ENCODE measurements around the gene DIPK1C. TPM values are rescaled to one million over a fixed set of nuclear protein-coding genes. Genes with fewer than 3 reads are reported as not detected.

Gene DIPK1C
- total and polyA plus RNA-seq, 2 donors (not counting 1 experiment from before 2014, with no cell fraction given) = not detected

DNA sequence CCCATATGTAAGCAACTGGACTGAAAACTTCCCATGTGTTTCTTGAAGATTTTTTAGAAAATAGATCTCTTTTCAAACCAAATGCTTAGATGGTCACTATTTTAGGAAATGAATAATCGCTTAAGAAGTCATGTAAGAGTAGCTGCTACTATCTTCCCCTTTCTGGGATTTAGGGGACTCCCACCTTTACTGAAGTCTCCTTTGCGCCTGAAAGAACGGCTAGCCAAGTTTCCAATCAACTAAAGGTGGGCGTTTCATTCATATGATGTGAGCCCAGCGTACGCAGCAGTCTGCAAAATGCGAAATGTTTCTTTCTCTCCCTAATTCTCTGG lies 1.1 kb downstream of the DIPK1C start:
- no peaks in the 10 kb centered on the region for H3K9me3 ChIP-seq (ENCODE audit: control extremely low read depth in 1 of 3, control insufficient read depth in 2 of 3, insufficient read depth in 1 of 3, low read length in 2 of 3)
- no peaks in the 10 kb centered on the region for H3K9me3 Mint-ChIP-seq (ENCODE audit: insufficient read depth)
- H3K27me3 ChIP-seq (replicated peaks in 1 of 4; ENCODE audit: control extremely low read depth in 1 of 4, control insufficient read depth in 3 of 4, insufficient read depth in 4 of 4, low read length in 3 of 4) = peaks cover 0 to 52% (median 6%) of the 10 kb centered on the region in 4 experiments
- intact Hi-C loops (cut with micrococcal nuclease) = no loop called here
- POLR2A ChIA-PET = no interaction called here
- H3K4me2 ChIP-seq (replicated peaks; ENCODE audit: low read depth, low read length, poor library complexity, severe bottlenecking) = peak overlapping the region; percentile 47
- no peak overlapping the region for H3K4me3 ChIP-seq (ENCODE audit: control extremely low read depth in 1 of 5, extremely low read depth in 1 of 5, insufficient read depth in 1 of 5, low read depth in 2 of 5, low read length in 4 of 5)
- 4% methylated on average over 6 of the region's 7 CpGs for WGBS (ENCODE audit: insufficient coverage)
- H3K27me3 Mint-ChIP-seq = peaks cover 41% of the 10 kb centered on the region
- no peaks in the 10 kb centered on the region for H4K20me1 ChIP-seq (ENCODE audit: control insufficient read depth, insufficient read depth, low read length, poor library complexity, severe bottlenecking)
- H3K27ac Mint-ChIP-seq = no peak overlapping the region
- H3K27ac ChIP-seq (ENCODE audit: low read length in 2 of 2) = no peak overlapping the region
- CTCF ChIA-PET = no interaction called here
- no peak for DNase-seq
- H3K36me3 ChIP-seq (replicated peaks in 1 of 2; ENCODE audit: control extremely low read depth in 1 of 2, control insufficient read depth in 1 of 2, extremely low read depth in 1 of 2, insufficient read depth in 2 of 2, low read length in 1 of 2) = no peaks in the 10 kb centered on the region
- peaks cover 7 to 9% of the 10 kb centered on the region in 2 donors for H3K4me1 ChIP-seq (ENCODE audit: control insufficient read depth in 2 of 2, insufficient read depth in 2 of 2, low read length in 2 of 2)
- H2AFZ ChIP-seq (ENCODE audit: insufficient read depth, low read depth, low read length, poor library complexity, severe bottlenecking) = no peak overlapping the region
- no peaks in the 10 kb centered on the region for H3K79me2 ChIP-seq (ENCODE audit: control insufficient read depth, insufficient read depth, low read length)
- ATAC-seq (ENCODE audit: low read depth) = no peak
- no peak overlapping the region for H3K9ac ChIP-seq (ENCODE audit: low read length)
- peaks cover 7% of the 10 kb centered on the region for H3K4me1 Mint-ChIP-seq
- no peak overlapping the region for H3K4me3 Mint-ChIP-seq
- TF ChIP-seq, protein P1, sequence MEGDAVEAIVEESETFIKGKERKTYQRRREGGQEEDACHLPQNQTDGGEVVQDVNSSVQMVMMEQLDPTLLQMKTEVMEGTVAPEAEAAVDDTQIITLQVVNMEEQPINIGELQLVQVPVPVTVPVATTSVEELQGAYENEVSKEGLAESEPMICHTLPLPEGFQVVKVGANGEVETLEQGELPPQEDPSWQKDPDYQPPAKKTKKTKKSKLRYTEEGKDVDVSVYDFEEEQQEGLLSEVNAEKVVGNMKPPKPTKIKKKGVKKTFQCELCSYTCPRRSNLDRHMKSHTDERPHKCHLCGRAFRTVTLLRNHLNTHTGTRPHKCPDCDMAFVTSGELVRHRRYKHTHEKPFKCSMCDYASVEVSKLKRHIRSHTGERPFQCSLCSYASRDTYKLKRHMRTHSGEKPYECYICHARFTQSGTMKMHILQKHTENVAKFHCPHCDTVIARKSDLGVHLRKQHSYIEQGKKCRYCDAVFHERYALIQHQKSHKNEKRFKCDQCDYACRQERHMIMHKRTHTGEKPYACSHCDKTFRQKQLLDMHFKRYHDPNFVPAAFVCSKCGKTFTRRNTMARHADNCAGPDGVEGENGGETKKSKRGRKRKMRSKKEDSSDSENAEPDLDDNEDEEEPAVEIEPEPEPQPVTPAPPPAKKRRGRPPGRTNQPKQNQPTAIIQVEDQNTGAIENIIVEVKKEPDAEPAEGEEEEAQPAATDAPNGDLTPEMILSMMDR (IDR thresholded peaks at IDR 0.05) = no peak

DNA sequence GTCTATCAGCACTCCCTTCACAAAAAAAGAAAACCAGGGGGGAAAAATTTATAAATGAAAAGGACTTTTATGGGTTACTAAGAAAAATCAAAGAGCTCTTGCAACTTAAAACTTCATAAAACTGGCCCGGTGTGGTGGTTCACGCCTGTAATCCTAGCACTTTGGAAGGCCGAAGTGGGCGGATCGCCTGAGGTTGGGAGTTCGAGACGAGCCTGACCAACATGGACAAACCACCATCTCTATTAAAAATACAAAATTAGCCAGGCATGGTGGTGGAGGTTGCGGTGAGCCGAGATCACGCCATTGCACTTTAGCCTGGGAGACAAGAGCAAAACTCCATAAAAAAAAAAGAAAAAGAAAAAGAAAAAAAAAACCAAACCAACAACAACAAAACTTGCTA lies 1.7 kb downstream of the DIPK1C start:
- Histone ChIP-seq H3K9ac (ENCODE audit: low read length) (no peak overlapping the region), H4K20me1 (ENCODE audit: control insufficient read depth, insufficient read depth, low read length, poor library complexity, severe bottlenecking) (no peaks in the 10 kb centered on the region), H3K4me2 (replicated peaks; ENCODE audit: low read depth, low read length, poor library complexity, severe bottlenecking) (no peak overlapping the region), H3K4me3 (ENCODE audit: control extremely low read depth in 1 of 5, extremely low read depth in 1 of 5, insufficient read depth in 1 of 5, low read depth in 2 of 5, low read length in 4 of 5) (no peak overlapping the region), H3K79me2 (ENCODE audit: control insufficient read depth, insufficient read depth, low read length) (no peaks in the 10 kb centered on the region), H3K9me3 (ENCODE audit: control extremely low read depth in 1 of 3, control insufficient read depth in 2 of 3, insufficient read depth in 1 of 3, low read length in 2 of 3) (no peaks in the 10 kb centered on the region), H3K36me3 (replicated peaks in 1 of 2; ENCODE audit: control extremely low read depth in 1 of 2, control insufficient read depth in 1 of 2, extremely low read depth in 1 of 2, insufficient read depth in 2 of 2, low read length in 1 of 2) (no peaks in the 10 kb centered on the region), H3K4me1 (ENCODE audit: control insufficient read depth in 2 of 2, insufficient read depth in 2 of 2, low read length in 2 of 2) (peaks cover 7 to 9% of the 10 kb centered on the region in 2 donors), H3K27me3 (replicated peaks in 1 of 4; ENCODE audit: control extremely low read depth in 1 of 4, control insufficient read depth in 3 of 4, insufficient read depth in 4 of 4, low read length in 3 of 4) (peaks cover 0 to 49% (median 6%) of the 10 kb centered on the region in 4 experiments), H3K27ac (ENCODE audit: low read length in 2 of 2) (no peak overlapping the region), H2AFZ (ENCODE audit: insufficient read depth, low read depth, low read length, poor library complexity, severe bottlenecking) (no peak overlapping the region)
- TF ChIP-seq EZH2 (IDR thresholded peaks at IDR 0.05; ENCODE audit: borderline replicate concordance, insufficient read depth, low read depth, low read length, poor library complexity, severe bottlenecking) = no peak
- TF ChIP-seq, protein P1 (IDR thresholded peaks at IDR 0.05) = no peak
- Mint-ChIP-seq H3K9me3 (ENCODE audit: insufficient read depth) (no peaks in the 10 kb centered on the region), H3K27ac (no peak overlapping the region), H3K4me3 (no peak overlapping the region), H3K4me1 (peaks cover 7% of the 10 kb centered on the region), H3K27me3 (peaks cover 41% of the 10 kb centered on the region)
- 80% methylated on average over 1 of the region's 10 CpGs for WGBS (ENCODE audit: insufficient coverage)
- DNase-seq (no peak), ATAC-seq (ENCODE audit: low read depth) (no peak)
- ChIA-PET POLR2A (no interaction called here), CTCF (no interaction called here)
- intact Hi-C loops (cut with micrococcal nuclease) = no loop called here

All from B cell (primary cell).